HL-60 (cell line): ENCODE measurements around the gene RASAL1.

Experiments used
- CTCF ChIP-seq: IDR thresholded peaks from one replicate; pipeline ENCODE4 v1.5.1; 2011; ENCODE audit warnings: low read length, control low read depth, inconsistent platforms; ENCODE audit not compliant: insufficient read depth
- GABPA ChIP-seq: IDR thresholded peaks from 2 replicates; pipeline ENCODE4 v1.6.1; 2012; ENCODE audit warnings: low read depth
- POLR2AphosphoS5 ChIP-seq: IDR thresholded peaks from 2 replicates; pipeline ENCODE4 v1.6.1; 2012; ENCODE audit warnings: low read depth
- REST ChIP-seq: IDR thresholded peaks from 2 replicates; pipeline ENCODE4 v1.6.1; 2012; ENCODE audit warnings: low read depth; ENCODE audit not compliant: insufficient replicate concordance
- SPI1 ChIP-seq: IDR thresholded peaks from 2 replicates; pipeline ENCODE4 v1.6.1; 2012; ENCODE audit warnings: low read depth, mild to moderate bottlenecking, borderline replicate concordance

- no peak for TF ChIP-seq CTCF
- no peak for TF ChIP-seq POLR2AphosphoS5
- no peak for TF ChIP-seq REST
- no peak for TF ChIP-seq GABPA
- no peak for TF ChIP-seq SPI1
Measured at GRCh38 chr12:113102811-113103210, 32.8 kb downstream of the RASAL1 start.
